Measurements from ENCODE around the gene LMNB1. TPM values are rescaled to one million over a fixed set of nuclear protein-coding genes. Genes with fewer than 3 reads are reported as not detected.
"Not testable (repeated sequence)": the region's sequence is repeated elsewhere in the genome, so short reads cannot be mapped to it uniquely, and the experiment has no call there.

The LMNB1 gene
- total RNA-seq, result 10 to 100 TPM; 23.2 to 51.1 TPM
- long read RNA-seq, partial matches to known transcripts, result 0 of 5 reads
- long read RNA-seq, other reads (novel, unspliced or antisense), result 0 of 5 reads

GRCh38 chr5:126776499-126777256, at the start of gene LMNB1:
LMNB1 (plus strand) TSS chr5:126777136; CDS start chr5:126777509, 373 bp downstream.
- intact Hi-C loops (cut with DNase I, micrococcal nuclease), result no loop called here
- peak; percentile 81 for ATAC-seq
- DNase-seq, result peak; percentile 96

DNA sequence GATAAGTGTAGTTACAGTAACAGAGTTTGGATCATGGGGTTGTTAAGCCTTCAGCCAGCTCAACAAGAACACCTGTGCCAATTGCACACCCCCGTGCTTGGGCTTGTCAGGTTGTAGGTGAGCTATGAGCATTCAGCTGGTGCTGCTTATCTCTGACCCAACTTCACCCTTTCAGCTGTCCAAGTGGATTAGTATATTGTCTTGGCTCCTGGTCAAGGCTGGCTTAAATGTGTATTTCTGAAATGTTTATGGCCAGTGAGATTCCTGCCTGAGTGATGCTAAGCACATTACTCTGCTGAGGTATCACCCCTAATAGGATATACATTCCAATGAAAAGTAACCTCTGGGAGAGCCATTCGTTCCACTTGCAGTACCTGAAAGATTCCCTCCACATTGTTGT, 44.2 kb upstream of the LMNB1 start:
- intact Hi-C loops (cut with DNase I, micrococcal nuclease), result no loop called here
- ATAC-seq (peak; percentile 29), DNase-seq (no peak)

- DNase-seq; ATAC-seq; intact Hi-C loops (cut with DNase I, micrococcal nuclease): not testable (repeated sequence)
Measured at GRCh38 chr5:126734573-126734972, 42.4 kb upstream of the LMNB1 start.

- ATAC-seq, result no peak
- no peak for DNase-seq
- intact Hi-C loops (cut with DNase I, micrococcal nuclease), result no loop called here
Measured at GRCh38 chr5:126736141-126736540, 40.8 kb upstream of the LMNB1 start.

- ATAC-seq (no peak), DNase-seq (no peak)
- intact Hi-C loops (cut with DNase I, micrococcal nuclease), result no loop called here
Measured at GRCh38 chr5:126741361-126741760, 35.6 kb upstream of the LMNB1 start.

DNA sequence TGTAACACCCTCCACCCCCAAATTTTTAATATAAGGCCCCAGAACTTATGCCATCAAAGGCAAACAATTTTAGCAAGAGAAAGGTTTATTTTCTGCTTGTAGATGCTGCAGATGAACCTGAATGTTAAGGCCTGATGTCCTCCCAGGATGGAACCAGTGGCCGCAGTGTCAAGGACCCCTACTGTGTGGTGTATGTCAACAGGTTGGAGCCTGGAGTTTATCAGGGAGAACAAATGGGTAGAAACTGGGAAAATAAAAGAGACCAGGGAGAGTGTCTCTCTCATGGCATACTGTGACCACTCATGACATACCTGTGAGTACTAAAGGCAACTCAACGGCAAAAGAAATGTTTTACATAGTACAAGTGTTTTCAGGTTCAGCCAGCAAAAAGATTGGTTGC, 34.5 kb upstream of the LMNB1 start:
- DNase-seq (no peak), ATAC-seq (no peak)
- intact Hi-C loops (cut with DNase I, micrococcal nuclease), result no loop called here

GRCh38 chr5:126744836-126745235, 32.1 kb upstream of the LMNB1 start:
- intact Hi-C loops (cut with DNase I, micrococcal nuclease), result no loop called here
- DNase-seq (no peak), ATAC-seq (no peak)

- DNase-seq (no peak), ATAC-seq (no peak)
- intact Hi-C loops (cut with DNase I, micrococcal nuclease), result no loop called here
Measured at GRCh38 chr5:126745259-126745992, 31.5 kb upstream of the LMNB1 start.

- intact Hi-C loops (cut with DNase I, micrococcal nuclease), result no loop called here
- DNase-seq (no peak), ATAC-seq (no peak)
Measured at GRCh38 chr5:126746290-126746689, 30.6 kb upstream of the LMNB1 start.

- DNase-seq, result no peak
Measured at GRCh38 chr5:126752081-126752785, 24.7 kb upstream of the LMNB1 start.

DNA sequence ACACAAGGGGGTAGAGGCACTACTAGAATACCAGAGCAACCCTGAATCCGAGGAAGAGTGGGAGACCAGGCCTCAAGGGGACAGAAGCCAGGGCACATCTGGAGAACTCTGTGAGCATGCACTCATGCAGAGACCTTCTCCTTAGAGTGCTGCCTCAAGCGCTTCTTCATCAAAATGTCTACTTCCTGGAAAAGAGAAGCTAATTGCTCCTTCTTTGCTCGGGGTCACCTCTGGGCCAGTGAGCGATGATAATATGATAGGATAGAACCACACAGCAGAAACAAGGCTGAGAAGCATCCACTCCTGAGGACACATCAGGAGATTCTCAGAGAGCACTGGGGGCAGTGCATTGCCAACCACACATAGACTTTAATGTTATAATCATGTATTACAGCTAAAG, 23.7 kb upstream of the LMNB1 start:
- DNase-seq (no peak), ATAC-seq (no peak)
- intact Hi-C loops (cut with DNase I, micrococcal nuclease), result no loop called here

More at GRCh38 chr5:126752081-126752785, 24.7 kb upstream of the LMNB1 start:
- intact Hi-C loops (cut with DNase I, micrococcal nuclease), result no loop called here
- no peak for ATAC-seq

DNA sequence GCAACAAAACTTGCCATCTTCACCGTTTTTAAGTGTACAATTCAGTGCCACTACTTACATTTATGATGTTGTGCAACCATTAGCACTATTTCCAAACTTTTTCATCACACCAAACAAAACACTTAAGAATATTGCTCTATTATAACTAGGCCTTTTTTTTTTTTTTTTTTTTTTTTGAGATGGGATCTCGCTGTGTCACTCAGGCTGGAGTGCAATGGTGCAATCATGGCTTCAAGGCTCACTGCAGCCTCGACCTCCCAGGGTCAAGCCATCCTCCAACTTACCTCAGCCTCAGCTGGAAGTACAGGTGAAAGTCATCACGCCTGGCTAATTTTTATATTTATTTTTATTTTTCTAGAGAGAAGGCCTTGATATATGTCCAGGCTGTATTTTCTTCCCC, 22.3 kb upstream of the LMNB1 start:
- no peak for DNase-seq
- intact Hi-C loops (cut with DNase I, micrococcal nuclease), result no loop called here
- ATAC-seq, result no peak

DNA sequence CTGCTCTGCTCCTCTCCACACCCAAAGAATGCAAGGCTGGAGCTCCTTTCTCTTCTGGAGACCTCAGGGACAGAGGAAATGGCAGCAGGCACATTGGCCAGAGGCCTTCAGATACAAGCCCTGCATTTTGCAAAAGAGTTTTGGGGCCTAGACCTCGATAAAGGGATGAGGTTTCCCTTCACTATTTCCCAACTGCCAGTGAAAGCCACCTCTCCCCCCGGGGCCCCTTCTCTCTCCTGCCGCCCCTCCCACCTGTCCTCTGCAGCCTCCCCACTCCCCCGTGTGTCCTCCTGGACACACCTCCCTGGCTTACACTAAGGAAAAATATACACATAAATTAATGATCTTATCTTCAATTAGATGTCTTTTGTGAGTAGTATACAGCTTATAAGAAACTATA, 21.3 kb upstream of the LMNB1 start:
- intact Hi-C loops (cut with DNase I, micrococcal nuclease), result no loop called here
- DNase-seq (no peak), ATAC-seq (no peak)

- ATAC-seq (no peak), DNase-seq (no peak)
- intact Hi-C loops (cut with DNase I, micrococcal nuclease), result no loop called here
Measured at GRCh38 chr5:126757713-126758357, 19.1 kb upstream of the LMNB1 start.

DNA sequence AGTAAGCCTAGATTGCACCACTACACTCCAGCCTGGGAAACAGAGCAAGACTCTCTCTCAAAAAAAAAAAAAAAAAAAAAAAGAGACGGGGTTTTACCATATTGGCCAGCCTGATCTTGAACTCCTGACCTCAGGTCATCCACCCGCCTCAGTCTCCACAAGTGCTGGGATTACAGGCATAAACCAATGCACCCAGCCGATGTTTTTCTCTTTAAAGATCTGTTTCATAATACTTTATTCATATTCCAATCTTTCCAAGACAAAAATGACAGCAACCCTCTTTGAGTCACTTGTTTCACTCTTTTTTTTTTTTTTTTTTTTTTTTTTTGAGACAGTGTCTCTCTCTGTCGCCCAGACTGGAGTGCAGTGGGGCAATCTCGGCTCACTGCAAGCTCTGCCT, 13.6 kb upstream of the LMNB1 start:
- DNase-seq, result no peak
- intact Hi-C loops (cut with DNase I, micrococcal nuclease), result no loop called here
- ATAC-seq, result no peak

- intact Hi-C loops (cut with DNase I, micrococcal nuclease), result no loop called here
- no peak for ATAC-seq
- no peak for DNase-seq
Measured at GRCh38 chr5:126769703-126770102, 7.2 kb upstream of the LMNB1 start.

GRCh38 chr5:126773536-126773935, 3.4 kb upstream of the LMNB1 start:
- ATAC-seq; intact Hi-C loops (cut with DNase I, micrococcal nuclease); DNase-seq: not testable (repeated sequence)

- ATAC-seq; DNase-seq; intact Hi-C loops (cut with DNase I, micrococcal nuclease): not testable (repeated sequence)
Measured at GRCh38 chr5:126774595-126774994, 2.3 kb upstream of the LMNB1 start.
